ENCODE results near the gene CDH20. TPM values are rescaled to one million over a fixed set of nuclear protein-coding genes. Genes with fewer than 3 reads are reported as not detected.

Gene CDH20
- polyA plus RNA-seq, 3 donors, result not detected

GRCh38 chr18:61400016-61400635 is 66.9 kb downstream of the CDH20 start:
- Histone ChIP-seq H3K4me1 (ENCODE audit: control insufficient read depth in 1 of 2, insufficient read depth in 2 of 2, low read length in 2 of 2) (no peaks in the 10 kb centered on the region), H3K27me3 (ENCODE audit: control insufficient read depth in 2 of 2, insufficient read depth in 2 of 2, low read length in 2 of 2) (no peaks in the 10 kb centered on the region), H3K27ac (ENCODE audit: low read depth in 1 of 2, low read length in 2 of 2) (no peak overlapping the region), H3K36me3 (replicated peaks in 1 of 2; ENCODE audit: control insufficient read depth in 1 of 2, insufficient read depth in 2 of 2, low read length in 2 of 2) (no peaks in the 10 kb centered on the region), H3K9ac (ENCODE audit: insufficient read depth, low read length, poor library complexity, severe bottlenecking) (no peak overlapping the region), H3K79me2 (ENCODE audit: insufficient read depth, low read length) (no peaks in the 10 kb centered on the region), H2AFZ (ENCODE audit: insufficient read depth, low read depth, low read length, poor library complexity, severe bottlenecking) (no peak overlapping the region), H3K4me3 (replicated peaks in 1 of 3; ENCODE audit: low read depth in 2 of 3, low read length in 3 of 3) (no peak overlapping the region), H3K9me3 (replicated peaks in 1 of 2; ENCODE audit: control insufficient read depth in 1 of 2, insufficient read depth in 1 of 2, low read length in 2 of 2) (no peaks in the 10 kb centered on the region), H4K20me1 (ENCODE audit: insufficient read depth, low read length) (no peaks in the 10 kb centered on the region), H3K4me2 (replicated peaks; ENCODE audit: extremely low read depth, low read length, poor library complexity, severe bottlenecking) (no peak overlapping the region)
- WGBS (ENCODE audit: insufficient coverage), result 80% methylated on average over 1 of the region's 3 CpGs
- DNase-seq, result no peak
- Mint-ChIP-seq H3K4me3 (no peak overlapping the region), H3K27ac (no peak overlapping the region), H3K4me1 (no peaks in the 10 kb centered on the region), H3K9me3 (peaks cover 0 to 8% (median 2%) of the 10 kb centered on the region in 7 donors), H3K27me3 (ENCODE audit: low read depth in 3 of 3) (no peaks in the 10 kb centered on the region), H3K36me3 (no peaks in the 10 kb centered on the region)
- TF ChIP-seq, protein P1, sequence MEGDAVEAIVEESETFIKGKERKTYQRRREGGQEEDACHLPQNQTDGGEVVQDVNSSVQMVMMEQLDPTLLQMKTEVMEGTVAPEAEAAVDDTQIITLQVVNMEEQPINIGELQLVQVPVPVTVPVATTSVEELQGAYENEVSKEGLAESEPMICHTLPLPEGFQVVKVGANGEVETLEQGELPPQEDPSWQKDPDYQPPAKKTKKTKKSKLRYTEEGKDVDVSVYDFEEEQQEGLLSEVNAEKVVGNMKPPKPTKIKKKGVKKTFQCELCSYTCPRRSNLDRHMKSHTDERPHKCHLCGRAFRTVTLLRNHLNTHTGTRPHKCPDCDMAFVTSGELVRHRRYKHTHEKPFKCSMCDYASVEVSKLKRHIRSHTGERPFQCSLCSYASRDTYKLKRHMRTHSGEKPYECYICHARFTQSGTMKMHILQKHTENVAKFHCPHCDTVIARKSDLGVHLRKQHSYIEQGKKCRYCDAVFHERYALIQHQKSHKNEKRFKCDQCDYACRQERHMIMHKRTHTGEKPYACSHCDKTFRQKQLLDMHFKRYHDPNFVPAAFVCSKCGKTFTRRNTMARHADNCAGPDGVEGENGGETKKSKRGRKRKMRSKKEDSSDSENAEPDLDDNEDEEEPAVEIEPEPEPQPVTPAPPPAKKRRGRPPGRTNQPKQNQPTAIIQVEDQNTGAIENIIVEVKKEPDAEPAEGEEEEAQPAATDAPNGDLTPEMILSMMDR (IDR thresholded peaks at IDR 0.05), result no peak
- intact Hi-C loops (cut with micrococcal nuclease), result no loop called here

GRCh38 chr18:61400716-61401115 is 67.5 kb downstream of the CDH20 start:
- H3K27ac Mint-ChIP-seq, result no peak overlapping the region
- H3K4me1 Mint-ChIP-seq, result no peaks in the 10 kb centered on the region
- no peaks in the 10 kb centered on the region for H3K27me3 Mint-ChIP-seq (ENCODE audit: low read depth in 3 of 3)
- Histone ChIP-seq H4K20me1 (ENCODE audit: insufficient read depth, low read length) (no peaks in the 10 kb centered on the region), H3K4me2 (replicated peaks; ENCODE audit: extremely low read depth, low read length, poor library complexity, severe bottlenecking) (no peak overlapping the region), H3K9ac (ENCODE audit: insufficient read depth, low read length, poor library complexity, severe bottlenecking) (no peak overlapping the region), H3K4me1 (ENCODE audit: control insufficient read depth in 1 of 2, insufficient read depth in 2 of 2, low read length in 2 of 2) (no peaks in the 10 kb centered on the region), H3K4me3 (replicated peaks in 1 of 3; ENCODE audit: low read depth in 2 of 3, low read length in 3 of 3) (no peak overlapping the region), H3K9me3 (replicated peaks in 1 of 2; ENCODE audit: control insufficient read depth in 1 of 2, insufficient read depth in 1 of 2, low read length in 2 of 2) (no peaks in the 10 kb centered on the region), H2AFZ (ENCODE audit: insufficient read depth, low read depth, low read length, poor library complexity, severe bottlenecking) (no peak overlapping the region), H3K79me2 (ENCODE audit: insufficient read depth, low read length) (no peaks in the 10 kb centered on the region), H3K36me3 (replicated peaks in 1 of 2; ENCODE audit: control insufficient read depth in 1 of 2, insufficient read depth in 2 of 2, low read length in 2 of 2) (no peaks in the 10 kb centered on the region), H3K27ac (ENCODE audit: low read depth in 1 of 2, low read length in 2 of 2) (no peak overlapping the region), H3K27me3 (ENCODE audit: control insufficient read depth in 2 of 2, insufficient read depth in 2 of 2, low read length in 2 of 2) (no peaks in the 10 kb centered on the region)
- H3K4me3 Mint-ChIP-seq, result no peak overlapping the region
- no CpG with 5 or more reads among the region's 4 CpGs for WGBS (ENCODE audit: insufficient coverage)
- peaks cover 0 to 8% (median 2%) of the 10 kb centered on the region in 7 donors for H3K9me3 Mint-ChIP-seq
- H3K36me3 Mint-ChIP-seq, result no peaks in the 10 kb centered on the region
- DNase-seq, result no peak
- TF ChIP-seq, protein P1 (IDR thresholded peaks at IDR 0.05), result no peak
- intact Hi-C loops (cut with micrococcal nuclease), result no loop called here
